ENCODE measurements around the gene P4HB. TPM values are rescaled to one million over a fixed set of nuclear protein-coding genes. Genes with fewer than 3 reads are reported as not detected.

The P4HB gene
- total and polyA plus RNA-seq, 12 donors = 546 to 2,717 (median 934) TPM

GRCh38 chr17:81888988-81889595 is 28.8 kb upstream of the P4HB start:
- Histone ChIP-seq H3K9me3 (replicated peaks in 1 of 3) (no peaks in the 10 kb centered on the region), H3K4me3 (no peak overlapping the region), H3K27me3 (no peaks in the 10 kb centered on the region), H3K27ac (no peak overlapping the region), H3K4me1 (replicated peaks in 1 of 2) (peaks cover 25 to 36% of the 10 kb centered on the region in 2 donors), H3K36me3 (replicated peaks in 1 of 2) (peaks cover 0 to 47% of the 10 kb centered on the region in 2 donors)
- no peak for TF ChIP-seq POLR2A (IDR thresholded peaks at IDR 0.05)
- TF ChIP-seq CTCF (IDR thresholded peaks at IDR 0.05) = no peak
- intact Hi-C loops (cut with DNase I) = no loop called here
- WGBS, 4 donors = 91 to 95% (median 93%) methylated on average over 16 of the region's 16 CpGs
- no peak for DNase-seq

GRCh38 chr17:81888105-81888987 is 28.0 kb upstream of the P4HB start:
- H3K9me3 ChIP-seq (replicated peaks in 1 of 3) = no peaks in the 10 kb centered on the region
- intact Hi-C loops (cut with DNase I) = no loop called here
- DNase-seq = no peak
- H3K36me3 ChIP-seq (replicated peaks in 1 of 2) = peaks cover 0 to 46% of the 10 kb centered on the region in 2 donors
- 92 to 95% (median 94%) methylated on average over 39 to 44 of the region's 44 CpGs for WGBS, 4 donors
- no peak overlapping the region for H3K27ac ChIP-seq
- H3K27me3 ChIP-seq = no peaks in the 10 kb centered on the region
- TF ChIP-seq POLR2A (IDR thresholded peaks at IDR 0.05) (no peak), CTCF (IDR thresholded peaks at IDR 0.05) (no peak)
- peaks cover 25 to 36% of the 10 kb centered on the region in 2 donors for H3K4me1 ChIP-seq (replicated peaks in 1 of 2)
- H3K4me3 ChIP-seq = no peak overlapping the region

- peaks cover 0 to 46% of the 10 kb centered on the region in 2 donors for H3K36me3 ChIP-seq (replicated peaks in 1 of 2)
- H3K4me1 ChIP-seq (replicated peaks in 1 of 2) = peaks cover 16 to 25% of the 10 kb centered on the region in 2 donors
- 45 to 66% (median 50%) methylated on average over 3 to 11 of the region's 11 CpGs for WGBS, 4 donors
- TF ChIP-seq CTCF (IDR thresholded peaks at IDR 0.05) (no peak), POLR2A (IDR thresholded peaks at IDR 0.05) (peak in 1 of 2 donors; percentile 33)
- no peak overlapping the region for H3K4me3 ChIP-seq
- peak; percentile 85 to 95 (median 94) for DNase-seq
- H3K27ac ChIP-seq = peak overlapping the region; percentile 11 to 87 (median 73)
- no peaks in the 10 kb centered on the region for H3K27me3 ChIP-seq
- intact Hi-C loops (cut with DNase I) = no loop called here
- H3K9me3 ChIP-seq (replicated peaks in 1 of 3) = no peaks in the 10 kb centered on the region
Measured at GRCh38 chr17:81885869-81886548, 25.7 kb upstream of the P4HB start.

- Histone ChIP-seq H3K4me1 (replicated peaks in 1 of 2) (peaks cover 14 to 21% of the 10 kb centered on the region in 2 donors), H3K27me3 (no peaks in the 10 kb centered on the region), H3K9me3 (replicated peaks in 1 of 3) (no peaks in the 10 kb centered on the region), H3K4me3 (no peak overlapping the region), H3K27ac (peak overlapping the region; percentile 11 to 87 (median 73)), H3K36me3 (replicated peaks in 1 of 2) (peaks cover 0 to 46% of the 10 kb centered on the region in 2 donors)
- TF ChIP-seq POLR2A (IDR thresholded peaks at IDR 0.05) (no peak), CTCF (IDR thresholded peaks at IDR 0.05) (no peak)
- intact Hi-C loops (cut with DNase I) = no loop called here
- 80 to 88% (median 86%) methylated on average over 10 of the region's 10 CpGs for WGBS, 4 donors
- DNase-seq = no peak
Measured at GRCh38 chr17:81885454-81885853, 25.1 kb upstream of the P4HB start.
